Uterus (tissue), 2 donors: ENCODE data around the gene PANK3.

Experiments used
- POLR2A ChIP-seq, 2 donors: fragments of 450-650 bp; IDR thresholded peaks; one replicate each; pipeline ENCODE4 v1.6.1; 2016; ENCODE audit warnings: antibody characterized with exemption in 2 of 2, mild to moderate bottlenecking in 1 of 2, moderate library complexity in 1 of 2
- TF ChIP-seq, protein P1 (sequence below), 4 experiments: fragments of 200-600 bp in 2 of 4; fragments of 450-650 bp in 2 of 4; sonication (generic) in 2 of 4; IDR thresholded peaks; one replicate each; pipeline ENCODE4 v1.5.1; 2016 to 2019; ENCODE audit warnings: antibody characterized with exemption in 4 of 4, mild to moderate bottlenecking in 2 of 4, moderate library complexity in 1 of 4

DNA sequence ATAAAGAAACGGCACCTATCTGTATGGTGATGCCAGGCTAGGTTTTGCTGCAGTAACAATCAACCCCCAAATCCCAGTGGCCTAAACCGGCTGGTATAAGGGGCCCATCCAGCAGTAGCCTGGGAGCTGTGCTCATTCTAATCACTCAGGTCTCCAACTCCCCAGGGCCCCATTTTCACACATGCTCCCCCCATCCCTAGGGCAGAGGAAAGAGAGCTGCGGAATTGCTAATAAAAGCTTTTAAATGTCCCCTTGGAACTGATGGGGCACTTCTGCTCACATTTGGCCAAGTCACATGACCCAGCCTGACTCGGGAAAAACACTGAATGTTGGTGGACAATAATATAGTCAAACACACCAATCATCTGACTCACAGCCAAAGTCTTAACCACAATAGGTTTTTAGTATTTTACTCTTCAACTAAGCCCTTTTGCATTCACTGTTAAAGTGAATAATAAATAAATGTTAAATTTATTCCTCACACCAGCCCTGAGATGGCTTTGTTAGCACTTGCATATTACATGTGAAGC is 48.5 kb downstream of the PANK3 start:
- TF ChIP-seq, protein P1, sequence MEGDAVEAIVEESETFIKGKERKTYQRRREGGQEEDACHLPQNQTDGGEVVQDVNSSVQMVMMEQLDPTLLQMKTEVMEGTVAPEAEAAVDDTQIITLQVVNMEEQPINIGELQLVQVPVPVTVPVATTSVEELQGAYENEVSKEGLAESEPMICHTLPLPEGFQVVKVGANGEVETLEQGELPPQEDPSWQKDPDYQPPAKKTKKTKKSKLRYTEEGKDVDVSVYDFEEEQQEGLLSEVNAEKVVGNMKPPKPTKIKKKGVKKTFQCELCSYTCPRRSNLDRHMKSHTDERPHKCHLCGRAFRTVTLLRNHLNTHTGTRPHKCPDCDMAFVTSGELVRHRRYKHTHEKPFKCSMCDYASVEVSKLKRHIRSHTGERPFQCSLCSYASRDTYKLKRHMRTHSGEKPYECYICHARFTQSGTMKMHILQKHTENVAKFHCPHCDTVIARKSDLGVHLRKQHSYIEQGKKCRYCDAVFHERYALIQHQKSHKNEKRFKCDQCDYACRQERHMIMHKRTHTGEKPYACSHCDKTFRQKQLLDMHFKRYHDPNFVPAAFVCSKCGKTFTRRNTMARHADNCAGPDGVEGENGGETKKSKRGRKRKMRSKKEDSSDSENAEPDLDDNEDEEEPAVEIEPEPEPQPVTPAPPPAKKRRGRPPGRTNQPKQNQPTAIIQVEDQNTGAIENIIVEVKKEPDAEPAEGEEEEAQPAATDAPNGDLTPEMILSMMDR (IDR thresholded peaks at IDR 0.05), result no peak
- no peak for TF ChIP-seq POLR2A (IDR thresholded peaks at IDR 0.05)
